T-helper 1 cell treated with Interleukin-12 subunit alpha and Interleukin-12 subunit beta and Interleukin-4 antibody, amounts not matched to agents 30 ng/mL and 1 ng/mL, for 36 hours (primary cell): ENCODE results near the gene ZNF487. TPM values are rescaled to one million over a fixed set of nuclear protein-coding genes. Genes with fewer than 3 reads are reported as not detected.
"Not testable (repeated sequence)": the region's sequence is repeated elsewhere in the genome, so short reads cannot be mapped to it uniquely, and the experiment has no call there.

Experiments used
- intact Hi-C: fragments of 100-400 bp; cut with micrococcal nuclease; formaldehyde crosslinking; loops from one replicate; pipeline ENCODE4 v1.15.1; 2024
- total RNA-seq: library from RNA; stranded (reverse); gene quantifications from 2 replicates; pipeline ENCODE4 v1.2.3, GENCODE V29; 2022

Gene ZNF487
- total RNA-seq, 1 donor from 2014 or later = 3.4 TPM

GRCh38 chr10:43403911-43404703 lies 32.8 kb upstream of the ZNF487 start:
- intact Hi-C loops = loop anchor here (5.0 kb wide), 1 partner anchor 112 kb away; no protein-coding TSS in a partner anchor

GRCh38 chr10:43404704-43405084 lies 32.2 kb upstream of the ZNF487 start:
- intact Hi-C loops = loop anchor here (5.0 kb wide), 2 partner anchors 112 to 282 kb away; no protein-coding TSS in a partner anchor

DNA sequence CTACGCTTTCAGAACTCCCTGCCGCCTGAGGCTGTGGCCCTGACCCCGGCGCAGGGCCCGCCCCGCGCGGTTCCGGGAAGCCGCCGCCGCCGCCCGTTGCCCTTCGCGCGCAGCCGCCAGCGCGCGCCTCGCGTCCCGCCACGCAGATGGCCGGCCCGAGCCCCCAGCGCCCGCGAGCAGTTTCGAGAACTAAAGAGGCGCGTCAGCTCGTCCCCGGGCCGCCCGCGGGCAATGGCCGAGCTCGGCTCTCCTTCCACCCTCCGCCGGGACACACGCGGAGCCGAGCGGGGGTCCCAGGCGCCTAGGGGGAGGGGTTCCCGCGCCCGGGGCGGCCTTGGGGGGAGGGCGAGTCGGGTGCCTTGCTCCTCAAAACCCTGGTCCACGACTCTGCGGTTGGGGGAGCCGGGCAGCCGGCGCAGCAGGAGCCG lies 29.7 kb upstream of the ZNF487 start:
- intact Hi-C loops = loop anchor here (1.0 to 5.0 kb wide), 4 partner anchors 10 to 285 kb away; no protein-coding TSS in a partner anchor

DNA sequence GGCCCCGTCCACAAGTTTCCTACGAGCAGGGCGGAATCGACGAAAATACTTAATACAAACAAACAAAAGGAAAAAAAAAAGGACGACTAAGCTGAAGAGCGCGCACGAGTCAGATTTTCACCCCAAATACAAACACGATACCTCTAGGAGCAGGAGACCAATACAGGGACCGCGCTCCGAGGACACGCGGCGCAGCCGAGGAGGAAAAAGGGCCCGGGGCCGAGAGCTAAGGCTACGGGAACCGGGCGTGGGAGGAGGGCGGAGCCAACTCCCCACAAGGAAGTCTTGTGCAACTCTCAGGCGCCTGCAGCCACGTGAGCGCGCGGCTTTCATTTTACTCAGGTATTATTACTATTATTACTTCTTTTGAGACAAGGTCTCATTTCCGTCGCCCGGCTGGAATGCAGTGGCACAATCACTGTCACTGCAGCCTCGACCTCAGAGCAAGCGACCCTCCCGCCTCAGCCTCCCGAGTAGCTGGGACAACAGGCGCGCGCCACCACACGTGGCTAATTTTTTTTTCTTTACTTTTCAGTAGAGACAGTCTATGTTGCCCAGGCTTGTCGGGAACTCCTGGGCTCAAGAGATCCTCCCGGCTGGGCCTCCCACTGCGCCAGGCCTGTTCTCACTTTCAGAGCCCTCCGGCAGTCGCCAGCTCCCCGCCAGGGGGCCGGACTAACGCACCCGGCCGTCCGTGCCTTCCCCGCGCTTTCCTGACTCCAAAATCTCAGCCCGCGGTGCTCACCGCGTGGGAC lies 29.2 kb upstream of the ZNF487 start:
- intact Hi-C loops = loop anchor here (1.0 to 5.0 kb wide), 4 partner anchors 10 to 285 kb away; no protein-coding TSS in a partner anchor

DNA sequence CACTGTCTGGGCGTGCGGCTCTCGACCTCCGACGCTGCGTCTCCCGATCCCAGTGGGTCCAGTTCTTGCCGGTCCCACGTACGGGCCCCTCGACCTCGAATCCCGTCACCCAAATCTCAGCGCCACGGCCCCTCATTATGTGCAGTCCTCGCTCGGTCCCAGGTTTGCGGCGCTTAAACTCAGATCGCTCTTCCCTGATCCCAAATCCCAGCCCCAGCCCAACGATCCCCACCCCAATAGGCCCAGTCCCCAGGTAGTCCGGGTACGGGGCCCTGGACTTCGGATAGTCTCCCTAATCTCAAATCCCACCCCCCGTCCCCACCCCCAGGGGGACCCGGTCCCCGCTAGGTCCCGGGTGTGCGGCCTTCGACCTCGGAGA lies 28.6 kb upstream of the ZNF487 start:
- intact Hi-C loops = loop anchor here (5.0 kb wide), 1 partner anchor 286 kb away; no protein-coding TSS in a partner anchor

DNA sequence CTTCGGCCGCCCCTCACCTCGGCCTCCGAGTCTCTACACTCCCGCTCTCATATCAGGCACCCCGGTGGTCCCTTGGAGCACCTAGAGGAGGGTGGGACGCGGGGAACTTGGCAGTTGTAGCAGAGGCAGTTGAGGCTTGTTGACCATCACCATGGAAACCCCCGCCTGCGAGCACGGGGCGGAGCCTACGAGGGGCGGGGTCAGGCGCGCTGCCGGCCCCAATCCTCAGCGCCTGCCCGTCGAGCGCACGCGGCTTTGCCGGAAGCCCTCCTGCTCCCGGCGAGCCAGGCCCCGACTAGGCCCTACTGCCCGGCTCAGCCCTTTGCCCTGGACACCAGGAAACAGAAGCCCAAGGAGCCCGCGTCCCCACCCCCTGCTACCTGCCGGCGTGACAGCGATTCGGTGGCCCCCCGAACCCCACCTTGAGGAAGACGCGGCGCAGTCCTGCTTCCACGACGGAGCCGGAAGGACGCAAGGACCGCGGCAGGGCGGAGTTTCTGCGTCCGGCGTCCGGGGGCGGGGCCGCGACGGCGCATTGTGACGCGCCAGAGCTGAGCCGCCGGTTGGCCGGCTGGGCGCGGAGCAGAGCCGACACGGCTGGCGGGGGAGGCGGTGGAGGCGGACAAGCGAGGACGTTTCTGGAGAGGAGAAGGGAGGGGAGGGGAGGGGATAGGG lies 28.1 kb upstream of the ZNF487 start, which contains the start of gene HNRNPF:
Gene HNRNPF, minus strand, starts transcription at position 477 of the 675 bp plus-strand sequence. CDS start 21,302 bp downstream, outside the sequence.
- intact Hi-C loops = loop anchor here (1.0 to 5.0 kb wide), 7 partner anchors 11 to 857 kb away; partner anchors contain the start of genes BMS1, ZNF32 and ZNF33B

- intact Hi-C loops = loop anchor here (1.0 to 5.0 kb wide), 7 partner anchors 11 to 857 kb away; partner anchors contain the start of genes BMS1, ZNF32 and ZNF33B
Measured at GRCh38 chr10:43409385-43410109, 27.4 kb upstream of the ZNF487 start.

DNA sequence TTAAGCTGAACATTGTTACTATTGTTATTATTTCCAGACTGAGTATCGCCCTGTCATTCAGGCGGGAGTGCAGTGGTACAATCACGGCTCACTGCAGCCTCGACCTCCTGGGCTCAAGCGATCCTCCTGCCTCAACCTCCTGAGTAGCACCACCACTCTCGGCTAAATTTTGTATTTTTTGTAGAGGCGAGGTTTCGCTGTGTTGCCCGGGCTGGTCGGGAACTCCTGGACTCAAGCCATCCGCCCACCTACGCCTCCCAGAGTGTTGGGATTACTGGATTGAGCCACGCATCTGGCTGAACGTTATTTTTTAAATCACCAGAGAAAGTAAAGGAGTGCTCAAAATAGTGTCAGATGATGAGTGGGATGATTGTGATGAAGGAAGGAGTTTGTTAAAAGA lies 26.6 kb upstream of the ZNF487 start:
- intact Hi-C loops = no loop called here

DNA sequence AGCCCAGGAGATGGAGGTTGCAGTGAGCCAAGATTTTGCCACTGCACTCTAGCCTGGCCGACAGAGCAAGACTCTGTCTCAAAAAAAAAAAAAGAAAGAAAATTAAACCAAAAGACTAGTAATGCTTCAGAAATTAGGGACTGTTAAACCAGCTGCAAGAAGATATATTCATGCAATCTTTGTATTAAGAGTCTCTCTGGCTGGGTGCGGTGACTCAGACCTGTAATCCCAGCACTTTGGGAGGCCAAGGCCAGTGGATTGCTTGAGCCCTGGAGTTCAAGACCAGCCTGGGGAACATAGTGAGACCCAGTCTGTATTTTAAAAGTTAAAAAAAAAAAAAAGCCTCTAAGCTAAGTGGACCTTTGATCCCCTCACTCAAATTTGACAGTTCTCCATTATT lies 25.4 kb upstream of the ZNF487 start:
- intact Hi-C loops = no loop called here

DNA sequence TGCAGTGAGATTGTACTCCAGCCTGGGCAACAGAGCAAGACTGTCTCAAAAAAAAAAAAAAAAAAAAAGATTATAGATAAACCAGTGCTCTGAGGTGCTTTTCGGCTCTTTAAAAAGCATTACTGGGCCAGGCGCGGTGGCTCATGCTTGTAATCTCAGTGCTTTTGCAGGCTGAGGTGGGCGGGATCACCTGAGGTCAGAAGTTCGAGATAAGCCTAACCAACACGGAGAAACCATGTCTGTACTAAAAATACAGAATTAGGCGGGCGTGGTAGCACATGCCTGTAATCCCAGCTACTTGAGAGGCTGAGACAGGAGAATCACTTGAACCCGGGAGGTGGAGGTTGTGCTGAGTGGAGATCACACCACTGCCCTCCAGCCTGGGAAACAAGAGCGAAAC lies 21.4 kb upstream of the ZNF487 start:
- intact Hi-C loops = no loop called here

GRCh38 chr10:43417950-43418768 lies 18.8 kb upstream of the ZNF487 start:
- intact Hi-C loops = no loop called here

DNA sequence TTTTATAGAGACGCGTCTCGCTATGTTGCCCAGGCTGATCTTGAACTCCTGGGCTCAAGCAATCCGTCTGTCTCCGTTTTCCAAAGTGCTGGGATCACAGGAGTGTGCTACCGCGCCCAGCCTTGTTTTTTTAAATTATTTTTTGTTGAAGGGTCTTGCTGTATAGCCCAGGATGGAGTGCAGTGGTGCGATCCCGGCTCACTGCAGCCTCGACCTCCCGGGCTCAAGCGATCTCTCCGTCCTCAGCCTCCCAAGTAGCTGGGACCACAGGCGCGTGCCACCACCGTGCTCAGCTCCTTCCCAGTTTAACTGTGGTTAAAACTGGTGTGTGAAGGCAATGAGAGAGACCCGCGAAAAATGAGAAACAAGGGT lies 16.9 kb upstream of the ZNF487 start:
- intact Hi-C loops = loop anchor here (1.0 kb wide), 4 partner anchors 11 to 58 kb away; partner anchors contain the start of gene HNRNPF

DNA sequence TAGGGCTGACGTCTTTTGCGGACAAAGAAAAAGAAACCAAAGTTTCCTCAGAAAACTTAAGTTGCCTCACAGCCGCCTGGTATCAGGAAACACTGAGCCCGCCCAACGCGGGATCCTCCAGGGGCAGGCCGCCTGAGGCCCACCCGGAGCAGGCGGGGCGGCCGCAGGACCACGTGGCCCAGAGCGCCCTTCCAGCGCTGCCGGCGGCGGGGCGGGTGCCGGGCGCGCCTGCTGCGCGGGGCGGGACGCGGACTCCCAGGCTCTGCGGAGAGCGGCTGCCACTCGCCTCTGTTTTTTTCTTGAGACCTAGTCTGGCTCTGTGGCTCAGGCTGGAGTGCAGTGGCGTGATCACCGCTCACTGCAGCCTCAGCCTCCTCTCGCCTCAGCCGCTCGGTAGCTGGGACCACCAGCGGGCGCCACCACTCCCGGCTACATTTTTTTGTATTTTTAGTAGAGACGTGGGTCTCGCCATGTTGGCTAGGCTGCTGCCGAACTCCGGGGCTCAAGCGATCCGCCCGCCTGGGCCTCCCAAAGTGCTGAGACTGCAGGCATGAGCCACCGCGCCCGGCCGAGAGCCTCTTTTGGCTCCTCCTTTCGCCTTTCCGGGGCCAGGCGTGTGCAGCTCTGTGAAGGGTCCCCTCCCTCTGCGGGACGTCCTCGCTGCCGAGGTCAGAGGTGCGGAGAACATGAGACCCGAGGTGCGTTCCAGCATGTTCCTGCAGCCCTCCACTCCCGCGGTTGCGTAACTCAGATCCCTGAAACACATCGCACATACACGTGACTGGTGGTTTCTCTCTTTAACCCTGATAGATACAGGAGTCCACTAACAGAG lies 16.3 kb upstream of the ZNF487 start:
- intact Hi-C loops = loop anchor here (1.0 kb wide), 4 partner anchors 11 to 58 kb away; partner anchors contain the start of gene HNRNPF

DNA sequence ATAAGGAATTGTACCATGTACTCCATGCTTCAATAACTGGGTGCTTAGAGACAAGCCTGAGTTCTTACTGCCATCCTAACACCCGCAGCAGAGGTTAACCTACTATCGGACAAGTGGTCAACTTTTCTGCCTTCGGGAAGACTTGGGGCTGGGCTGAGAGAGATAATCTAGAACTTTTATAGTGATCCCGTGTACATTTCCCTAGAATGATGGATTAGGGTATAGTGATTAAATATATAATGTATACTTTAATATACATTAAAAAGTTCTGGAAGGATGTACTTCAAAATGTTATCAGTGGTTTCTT lies 15.8 kb upstream of the ZNF487 start:
- intact Hi-C loops = no loop called here

GRCh38 chr10:43421519-43421918 lies 15.4 kb upstream of the ZNF487 start:
- intact Hi-C loops = no loop called here

DNA sequence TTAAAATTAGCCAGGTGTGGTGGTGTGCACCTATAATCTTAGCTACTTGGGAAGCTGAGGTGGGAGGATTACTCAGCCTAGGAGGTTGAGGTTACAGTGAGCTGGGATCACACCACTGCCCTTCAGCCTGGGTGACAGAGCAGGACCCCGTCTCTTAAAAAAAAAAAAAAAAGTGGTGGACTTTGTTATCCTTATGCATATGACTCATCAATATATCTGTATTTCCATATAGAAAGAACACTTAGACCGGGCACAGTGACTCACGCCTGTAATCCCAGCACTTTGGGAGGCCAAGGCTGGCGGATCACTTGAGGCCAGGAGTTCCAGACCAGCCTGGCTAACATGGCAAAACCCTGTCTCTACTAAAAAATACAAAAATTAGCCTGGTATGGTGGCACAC lies 15.0 kb upstream of the ZNF487 start:
- intact Hi-C loops = not testable (repeated sequence)

DNA sequence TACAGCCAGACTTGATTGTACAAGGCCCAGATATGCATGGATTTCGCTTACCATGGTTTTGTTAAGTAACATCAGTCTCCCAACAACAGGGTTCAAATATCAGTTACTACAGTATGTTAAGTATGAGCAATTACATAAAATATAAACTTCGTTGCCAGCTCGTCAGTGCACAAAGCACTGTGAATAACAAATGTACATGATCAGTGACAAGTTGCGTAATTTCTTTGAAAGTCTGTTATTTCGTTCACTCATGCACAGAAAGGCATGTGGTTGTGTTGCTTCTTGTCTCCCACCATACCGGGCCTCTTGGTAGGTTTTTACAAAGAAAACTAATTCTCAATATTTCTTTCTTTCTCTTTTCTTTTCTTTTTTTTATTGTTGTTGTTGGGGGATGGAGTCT lies 12.5 kb upstream of the ZNF487 start:
- intact Hi-C loops = no loop called here

DNA sequence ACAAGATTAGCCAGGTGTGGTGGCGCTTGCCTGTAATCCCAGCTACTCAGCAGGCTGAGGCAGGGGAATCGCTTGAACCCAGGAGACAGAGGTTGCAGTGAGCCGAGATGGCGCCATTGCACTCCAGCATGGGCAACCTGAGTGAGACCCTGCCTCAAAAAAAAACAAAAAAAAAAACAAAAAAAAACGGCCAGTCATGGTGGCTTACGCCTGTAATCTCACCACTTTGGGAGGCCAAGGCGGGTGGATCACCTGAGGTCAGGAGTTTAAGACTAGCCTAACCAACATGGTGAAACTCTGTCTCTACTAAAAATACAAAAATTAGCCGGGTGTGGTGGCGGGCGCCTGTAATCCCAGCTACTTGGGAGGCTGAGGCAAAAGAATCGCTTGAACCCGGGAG lies 10.4 kb upstream of the ZNF487 start:
- intact Hi-C loops = not testable (repeated sequence)
